A549 (cell line): ENCODE results near the gene CACNA1G. TPM values are rescaled to one million over a fixed set of nuclear protein-coding genes. Genes with fewer than 3 reads are reported as not detected.

ENCODE experiments used
- CBX2 ChIP-seq: fragments of 200-600 bp; sonication (generic); IDR thresholded peaks from 2 replicates; pipeline ENCODE4 v1.6.1; 2016; ENCODE audit warnings: low read depth, mild to moderate bottlenecking, borderline replicate concordance
- CHD2 ChIP-seq: fragments of 150-350 bp; IDR thresholded peaks from 2 replicates; pipeline ENCODE4 v1.6.1; 2014; ENCODE audit warnings: low read length; ENCODE audit not compliant: partially characterized antibody
- EHF ChIP-seq: fragments of 250-450 bp; sonication (Bioruptor Pico); IDR thresholded peaks from 2 replicates; pipeline ENCODE4 v1.5.0; 2020; ENCODE audit warnings: mild to moderate bottlenecking
- EHMT2 ChIP-seq: fragments of 200-600 bp; sonication (generic); IDR thresholded peaks from 2 replicates; pipeline ENCODE4 v1.6.1; 2016; ENCODE audit warnings: antibody characterized with exemption, low read depth, mild to moderate bottlenecking, moderate library complexity
- FOSB ChIP-seq: fragments of 250-450 bp; sonication (Bioruptor Pico); IDR thresholded peaks from 2 replicates; pipeline ENCODE4 v1.5.0; 2020; ENCODE audit warnings: mild to moderate bottlenecking, moderate library complexity
- FOSL2 ChIP-seq, 2 experiments: fragments of 450-650 bp in 1 of 2; fragments of >200 bp in 1 of 2; sonication (Bioruptor Twin) in 1 of 2; formaldehyde crosslinking; IDR thresholded peaks; 2 replicates each; pipeline versions ENCODE4 v1.5.0 to v1.6.1; 2016 to 2020; ENCODE audit warnings: mild to moderate bottlenecking in 1 of 2, moderate library complexity in 1 of 2
- GATA3 ChIP-seq: IDR thresholded peaks from 2 replicates; pipeline ENCODE4 v1.6.1; 2012; ENCODE audit warnings: borderline replicate concordance
- HEYL ChIP-seq: fragments of 250-450 bp; sonication (Bioruptor Pico); IDR thresholded peaks from 2 replicates; pipeline ENCODE4 v1.8.0; 2021; ENCODE audit warnings: mild to moderate bottlenecking, moderate library complexity
- HOXB13 ChIP-seq: fragments of 250-450 bp; sonication (Bioruptor Pico); IDR thresholded peaks from 2 replicates; pipeline ENCODE4 v1.5.0; 2020; ENCODE audit warnings: low read depth, mild to moderate bottlenecking, moderate library complexity
- JUNB ChIP-seq: fragments of >200 bp; sonication (Bioruptor Twin); formaldehyde crosslinking; IDR thresholded peaks from 2 replicates; pipeline ENCODE4 v1.6.1; 2016
- KDM1A ChIP-seq: fragments of 200-600 bp; sonication (generic); IDR thresholded peaks from 2 replicates; pipeline ENCODE4 v1.6.1; 2016; ENCODE audit warnings: low read depth, mild to moderate bottlenecking
- KDM5A ChIP-seq: fragments of 200-600 bp; sonication (generic); IDR thresholded peaks from 2 replicates; pipeline ENCODE4 v1.6.1; 2016; ENCODE audit warnings: antibody characterized with exemption, mild to moderate bottlenecking
- MAZ ChIP-seq: fragments of 150-350 bp; IDR thresholded peaks from 2 replicates; pipeline ENCODE4 v1.6.1; 2014; ENCODE audit warnings: antibody characterized with exemption, low read depth, low read length, borderline replicate concordance
- MYC ChIP-seq: IDR thresholded peaks from 2 replicates; pipeline ENCODE4 v1.6.1; 2012; ENCODE audit warnings: mild to moderate bottlenecking, inconsistent platforms, low read length, improper control_type of control experiment, borderline replicate concordance
- NFE2L2 ChIP-seq: fragments of 150-350 bp; conservative IDR thresholded peaks from 2 replicates; pipeline ENCODE4 v1.6.1; 2014; ENCODE audit warnings: low read length
- NPAS2 ChIP-seq: fragments of 250-450 bp; sonication (Bioruptor Pico); IDR thresholded peaks from 2 replicates; pipeline ENCODE4 v1.8.0; 2022; ENCODE audit warnings: mild to moderate bottlenecking, moderate library complexity, borderline replicate concordance
- NR3C1 ChIP-seq: fragments of >200 bp; sonication (Bioruptor Twin); formaldehyde crosslinking; IDR thresholded peaks from 3 replicates; pipeline ENCODE4 v1.6.1; 2017
- PHF8 ChIP-seq: fragments of 200-600 bp; sonication (generic); IDR thresholded peaks from 2 replicates; pipeline ENCODE4 v1.6.1; 2016; ENCODE audit warnings: low read depth, mild to moderate bottlenecking, antibody characterized with exemption, moderate library complexity, borderline replicate concordance
- POLR2AphosphoS2 ChIP-seq: conservative IDR thresholded peaks from 2 replicates; pipeline ENCODE4 v1.6.1; 2012; ENCODE audit warnings: low read length, improper control_type of control experiment, inconsistent platforms
- RAD21 ChIP-seq, 2 experiments: fragments of >200 bp in 1 of 2; sonication (Bioruptor Twin) in 1 of 2; formaldehyde crosslinking in 1 of 2; IDR thresholded peaks in 1 of 2; conservative IDR thresholded peaks in 1 of 2; 2 replicates in 1 of 2; 3 replicates in 1 of 2; pipeline ENCODE4 v1.6.1; 2012 to 2018; ENCODE audit warnings: inconsistent platforms in 1 of 2
- RARB ChIP-seq: fragments of 250-450 bp; sonication (Bioruptor Pico); IDR thresholded peaks from 2 replicates; pipeline ENCODE4 v1.8.0; 2021; ENCODE audit warnings: mild to moderate bottlenecking, moderate library complexity
- RFX5 ChIP-seq: fragments of 450-650 bp; IDR thresholded peaks from 2 replicates; pipeline ENCODE4 v1.7.1; 2014; ENCODE audit warnings: antibody characterized with exemption, mild to moderate bottlenecking, moderate library complexity
- RNF2 ChIP-seq: fragments of 200-600 bp; sonication (generic); IDR thresholded peaks from 2 replicates; pipeline ENCODE4 v1.6.1; 2016; ENCODE audit warnings: low read depth, mild to moderate bottlenecking, antibody characterized with exemption, moderate library complexity, borderline replicate concordance
- SMC3 ChIP-seq: fragments of >200 bp; sonication (Bioruptor Twin); formaldehyde crosslinking; IDR thresholded peaks from 3 replicates; pipeline ENCODE4 v1.6.1; 2018; ENCODE audit warnings: inconsistent platforms
- SREBF2 ChIP-seq: fragments of 450-650 bp; IDR thresholded peaks from 2 replicates; pipeline ENCODE4 v1.6.1; 2014; ENCODE audit warnings: mild to moderate bottlenecking, moderate library complexity
- TFCP2L1 ChIP-seq: fragments of 250-450 bp; sonication (Bioruptor Pico); IDR thresholded peaks from 2 replicates; pipeline ENCODE4 v1.5.0; 2021; ENCODE audit warnings: mild to moderate bottlenecking
- TP53 ChIP-seq: fragments of 250-450 bp; sonication (Bioruptor Pico); IDR thresholded peaks from 2 replicates; pipeline ENCODE4 v1.5.0; 2021; ENCODE audit warnings: mild to moderate bottlenecking, moderate library complexity
- ZC3H11A ChIP-seq: fragments of 450-650 bp; IDR thresholded peaks from 2 replicates; pipeline ENCODE4 v1.6.1; 2014; ENCODE audit warnings: antibody characterized with exemption, mild to moderate bottlenecking
- ZSCAN20 ChIP-seq: fragments of 250-450 bp; sonication (Bioruptor Pico); IDR thresholded peaks from 2 replicates; pipeline ENCODE4 v1.8.0; 2022; ENCODE audit warnings: mild to moderate bottlenecking, moderate library complexity
- polyA plus RNA-seq, 4 experiments: library from polyadenylated mRNA; depleted of rRNA in 3 of 4; stranded (reverse); fragments of >200 nt; fragmentation: RNase III in 1 of 4; extraction: RNeasy Plus Mini Kit Qiagen cat#74134 plus additional on column Dnase treatment in 1 of 4; gene quantifications; 2 replicates in 3 of 4; 3 replicates in 1 of 4; pipeline ENCODE4 v1.2.3, GENCODE V29; 2011 to 2017
- TF ChIP-seq, protein P1 (sequence below): IDR thresholded peaks from 2 replicates; pipeline ENCODE4 v1.6.1; 2012
- TF ChIP-seq, protein P2 (sequence below): fragments of 200-600 bp; sonication (generic); IDR thresholded peaks from 2 replicates; pipeline ENCODE4 v1.6.1; 2016; ENCODE audit warnings: antibody characterized with exemption, mild to moderate bottlenecking, moderate library complexity
- TF ChIP-seq, protein P3 (sequence below): fragments of >200 bp; sonication (Bioruptor Twin); formaldehyde crosslinking; IDR thresholded peaks from 3 replicates; pipeline ENCODE4 v1.5.1; 2016
- TF ChIP-seq, protein P4 (sequence below): fragments of 250-450 bp; sonication (Bioruptor Pico); IDR thresholded peaks from 2 replicates; pipeline ENCODE4 v1.5.0; 2021; ENCODE audit warnings: mild to moderate bottlenecking, moderate library complexity, borderline replicate concordance

The CACNA1G gene
- polyA plus RNA-seq, 2 of the 4 experiments (the other 2 are of a cell fraction), result 4.0 to 8.9 TPM

DNA sequence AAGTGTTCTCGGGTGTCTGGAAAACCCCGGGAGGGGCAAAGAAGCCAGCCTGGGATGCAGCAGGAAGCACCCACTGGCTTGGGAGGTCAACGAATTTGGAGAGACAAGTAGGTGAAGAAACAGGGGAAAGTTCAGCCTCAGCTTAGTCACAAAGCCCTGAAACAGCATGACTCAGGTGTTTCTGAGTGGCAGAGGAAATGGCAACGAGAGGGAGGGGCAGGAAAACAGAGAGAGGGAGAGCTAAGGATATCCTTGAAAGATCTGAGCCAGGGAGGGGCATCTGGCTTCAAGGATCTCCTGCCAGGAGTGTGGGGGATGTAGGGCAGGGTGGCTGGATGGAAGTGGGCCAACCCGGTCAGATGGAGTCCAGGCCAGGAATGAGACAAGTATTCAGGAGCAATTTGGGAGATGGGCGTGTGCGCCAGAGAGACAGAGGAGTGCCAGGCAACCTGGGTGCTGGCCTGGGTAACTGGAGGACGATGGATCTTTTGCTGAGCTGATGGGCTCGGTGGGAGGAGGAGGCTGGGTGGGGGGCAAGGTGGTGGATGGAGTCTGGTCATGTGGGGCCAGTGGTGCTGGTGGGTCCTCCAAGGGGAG, 101.4 kb downstream of the CACNA1G start (continued):
- TF ChIP-seq, protein P1, sequence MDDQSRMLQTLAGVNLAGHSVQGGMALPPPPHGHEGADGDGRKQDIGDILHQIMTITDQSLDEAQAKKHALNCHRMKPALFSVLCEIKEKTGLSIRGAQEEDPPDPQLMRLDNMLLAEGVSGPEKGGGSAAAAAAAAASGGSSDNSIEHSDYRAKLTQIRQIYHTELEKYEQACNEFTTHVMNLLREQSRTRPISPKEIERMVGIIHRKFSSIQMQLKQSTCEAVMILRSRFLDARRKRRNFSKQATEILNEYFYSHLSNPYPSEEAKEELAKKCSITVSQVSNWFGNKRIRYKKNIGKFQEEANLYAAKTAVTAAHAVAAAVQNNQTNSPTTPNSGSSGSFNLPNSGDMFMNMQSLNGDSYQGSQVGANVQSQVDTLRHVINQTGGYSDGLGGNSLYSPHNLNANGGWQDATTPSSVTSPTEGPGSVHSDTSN, result peak; percentile 86
- TF ChIP-seq KDM1A (no peak), JUNB (peak; percentile 92), SREBF2 (no peak), FOSB (CRISPR knock-in tag) (0 out of 2 replicates have a peak, but pooled peaks have one; percentile 34), RNF2 (no peak), EHMT2 (no peak), FOSL2 (IDR thresholded peaks at IDR 0.05) (peak; percentile 89), FOSL2 (CRISPR knock-in tag; IDR thresholded peaks at IDR 0.05) (peak; percentile 96), MYC (no peak), SMC3 (peak; percentile 57; the same call in 2 of the 3 replicates), EHF (peak; percentile 94), PHF8 (no peak), CBX2 (no peak), GATA3 (peak; percentile 97), KDM5A (no peak), NFE2L2 (peak; percentile 100), CHD2 (no peak), HOXB13 (CRISPR knock-in tag) (peak; percentile 91; the same call in 1 of the 2 replicates), TP53 (CRISPR knock-in tag) (no peak; the same call in 1 of the 2 replicates), ZSCAN20 (peak; percentile 86), HEYL (CRISPR knock-in tag) (0 out of 2 replicates have a peak, but pooled peaks have one; percentile 51), POLR2AphosphoS2 (no peak; the same call in 1 of the 2 replicates), MAZ (peak; percentile 91; the same call in 1 of the 2 replicates), ZC3H11A (no peak), RAD21 (conservative IDR thresholded peaks at IDR 0.05 in 1 of 2, IDR thresholded peaks at IDR 0.05 in 1 of 2) (peak; percentile 21 to 65; a peak in 4 of 5 replicates), RFX5 (peak; percentile 67; the same call in 1 of the 2 replicates), NPAS2 (CRISPR knock-in tag) (no peak), NR3C1 (no peak), RARB (CRISPR knock-in tag) (0 out of 2 replicates have a peak, but pooled peaks have one; percentile 53), TFCP2L1 (CRISPR knock-in tag) (peak; percentile 57; the same call in 1 of the 2 replicates)
- TF ChIP-seq, protein P2, sequence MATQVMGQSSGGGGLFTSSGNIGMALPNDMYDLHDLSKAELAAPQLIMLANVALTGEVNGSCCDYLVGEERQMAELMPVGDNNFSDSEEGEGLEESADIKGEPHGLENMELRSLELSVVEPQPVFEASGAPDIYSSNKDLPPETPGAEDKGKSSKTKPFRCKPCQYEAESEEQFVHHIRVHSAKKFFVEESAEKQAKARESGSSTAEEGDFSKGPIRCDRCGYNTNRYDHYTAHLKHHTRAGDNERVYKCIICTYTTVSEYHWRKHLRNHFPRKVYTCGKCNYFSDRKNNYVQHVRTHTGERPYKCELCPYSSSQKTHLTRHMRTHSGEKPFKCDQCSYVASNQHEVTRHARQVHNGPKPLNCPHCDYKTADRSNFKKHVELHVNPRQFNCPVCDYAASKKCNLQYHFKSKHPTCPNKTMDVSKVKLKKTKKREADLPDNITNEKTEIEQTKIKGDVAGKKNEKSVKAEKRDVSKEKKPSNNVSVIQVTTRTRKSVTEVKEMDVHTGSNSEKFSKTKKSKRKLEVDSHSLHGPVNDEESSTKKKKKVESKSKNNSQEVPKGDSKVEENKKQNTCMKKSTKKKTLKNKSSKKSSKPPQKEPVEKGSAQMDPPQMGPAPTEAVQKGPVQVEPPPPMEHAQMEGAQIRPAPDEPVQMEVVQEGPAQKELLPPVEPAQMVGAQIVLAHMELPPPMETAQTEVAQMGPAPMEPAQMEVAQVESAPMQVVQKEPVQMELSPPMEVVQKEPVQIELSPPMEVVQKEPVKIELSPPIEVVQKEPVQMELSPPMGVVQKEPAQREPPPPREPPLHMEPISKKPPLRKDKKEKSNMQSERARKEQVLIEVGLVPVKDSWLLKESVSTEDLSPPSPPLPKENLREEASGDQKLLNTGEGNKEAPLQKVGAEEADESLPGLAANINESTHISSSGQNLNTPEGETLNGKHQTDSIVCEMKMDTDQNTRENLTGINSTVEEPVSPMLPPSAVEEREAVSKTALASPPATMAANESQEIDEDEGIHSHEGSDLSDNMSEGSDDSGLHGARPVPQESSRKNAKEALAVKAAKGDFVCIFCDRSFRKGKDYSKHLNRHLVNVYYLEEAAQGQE, result no peak
- TF ChIP-seq, protein P3, sequence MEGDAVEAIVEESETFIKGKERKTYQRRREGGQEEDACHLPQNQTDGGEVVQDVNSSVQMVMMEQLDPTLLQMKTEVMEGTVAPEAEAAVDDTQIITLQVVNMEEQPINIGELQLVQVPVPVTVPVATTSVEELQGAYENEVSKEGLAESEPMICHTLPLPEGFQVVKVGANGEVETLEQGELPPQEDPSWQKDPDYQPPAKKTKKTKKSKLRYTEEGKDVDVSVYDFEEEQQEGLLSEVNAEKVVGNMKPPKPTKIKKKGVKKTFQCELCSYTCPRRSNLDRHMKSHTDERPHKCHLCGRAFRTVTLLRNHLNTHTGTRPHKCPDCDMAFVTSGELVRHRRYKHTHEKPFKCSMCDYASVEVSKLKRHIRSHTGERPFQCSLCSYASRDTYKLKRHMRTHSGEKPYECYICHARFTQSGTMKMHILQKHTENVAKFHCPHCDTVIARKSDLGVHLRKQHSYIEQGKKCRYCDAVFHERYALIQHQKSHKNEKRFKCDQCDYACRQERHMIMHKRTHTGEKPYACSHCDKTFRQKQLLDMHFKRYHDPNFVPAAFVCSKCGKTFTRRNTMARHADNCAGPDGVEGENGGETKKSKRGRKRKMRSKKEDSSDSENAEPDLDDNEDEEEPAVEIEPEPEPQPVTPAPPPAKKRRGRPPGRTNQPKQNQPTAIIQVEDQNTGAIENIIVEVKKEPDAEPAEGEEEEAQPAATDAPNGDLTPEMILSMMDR, result no peak
- TF ChIP-seq, protein P4, sequence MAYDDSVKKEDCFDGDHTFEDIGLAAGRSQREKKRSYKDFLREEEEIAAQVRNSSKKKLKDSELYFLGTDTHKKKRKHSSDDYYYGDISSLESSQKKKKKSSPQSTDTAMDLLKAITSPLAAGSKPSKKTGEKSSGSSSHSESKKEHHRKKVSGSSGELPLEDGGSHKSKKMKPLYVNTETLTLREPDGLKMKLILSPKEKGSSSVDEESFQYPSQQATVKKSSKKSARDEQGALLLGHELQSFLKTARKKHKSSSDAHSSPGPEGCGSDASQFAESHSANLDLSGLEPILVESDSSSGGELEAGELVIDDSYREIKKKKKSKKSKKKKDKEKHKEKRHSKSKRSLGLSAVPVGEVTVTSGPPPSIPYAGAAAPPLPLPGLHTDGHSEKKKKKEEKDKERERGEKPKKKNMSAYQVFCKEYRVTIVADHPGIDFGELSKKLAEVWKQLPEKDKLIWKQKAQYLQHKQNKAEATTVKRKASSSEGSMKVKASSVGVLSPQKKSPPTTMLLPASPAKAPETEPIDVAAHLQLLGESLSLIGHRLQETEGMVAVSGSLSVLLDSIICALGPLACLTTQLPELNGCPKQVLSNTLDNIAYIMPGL (CRISPR knock-in tag), result no peak
